Inferior parietal cortex (tissue), 1 donor: ENCODE results near the gene TMX4.

Source experiments
- DNase-seq: peaks from one replicate; pipeline ENCODE4 v3.0.0-alpha.2; 2016; ENCODE audit errors: extremely low spot score

TMX4 gene

DNA sequence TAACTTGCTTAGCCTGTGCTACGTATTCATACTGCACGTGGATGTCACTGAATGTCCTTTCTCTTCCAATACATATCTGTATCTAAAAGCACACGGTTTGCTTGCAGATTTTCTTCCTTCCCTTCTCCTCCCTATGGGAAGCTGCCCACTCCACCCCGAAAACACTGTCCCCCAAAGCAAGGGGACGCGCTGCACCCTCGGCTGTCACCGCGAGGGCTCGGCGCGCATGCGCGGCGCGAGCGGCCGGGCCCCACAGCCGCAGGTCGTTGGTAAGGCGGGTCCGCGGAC lies 659 bp downstream of the TMX4 start:
- peak; percentile 80 for DNase-seq

DNA sequence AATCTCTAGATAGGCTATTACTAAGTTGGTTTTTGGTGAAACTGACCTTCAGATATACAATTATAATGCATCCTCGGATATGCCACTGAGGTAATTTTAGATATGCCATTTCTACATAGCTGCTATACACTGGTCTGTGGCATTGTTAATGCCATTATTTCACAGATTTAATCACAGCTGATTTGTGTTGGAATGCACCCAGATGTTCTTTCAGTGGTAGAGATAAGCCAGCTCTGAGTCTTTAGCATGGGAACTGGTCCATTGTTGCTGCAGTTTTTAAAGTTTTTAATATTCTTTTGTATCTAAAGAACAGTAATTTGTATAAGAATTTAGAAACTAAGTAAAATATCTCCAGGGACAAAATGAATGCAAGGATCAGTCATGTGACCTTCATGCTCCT lies 6.8 kb downstream of the TMX4 start:
- DNase-seq, result no peak

DNA sequence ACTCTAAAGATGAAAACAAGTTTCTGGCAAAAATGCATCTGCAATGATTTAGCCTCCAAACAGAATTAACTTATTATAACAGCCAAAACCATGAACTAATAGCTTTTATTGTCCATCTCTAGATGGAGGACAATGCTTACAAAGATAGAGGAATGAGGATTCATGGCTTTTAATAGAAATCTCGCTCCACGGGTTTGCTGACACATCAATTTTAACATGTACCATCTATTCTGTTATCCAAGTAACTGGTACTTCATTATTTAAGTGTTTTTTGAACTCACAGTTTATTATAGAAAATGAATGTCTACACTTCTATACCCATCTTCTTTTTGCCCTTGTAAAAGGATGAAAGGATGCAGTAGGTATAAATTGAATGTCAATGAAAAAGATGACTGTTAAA lies 10.8 kb downstream of the TMX4 start:
- DNase-seq, result no peak

- DNase-seq, result no peak
These were observed 12.1 kb downstream of the TMX4 start for GRCh38 chr20:8007490-8007889.

DNA sequence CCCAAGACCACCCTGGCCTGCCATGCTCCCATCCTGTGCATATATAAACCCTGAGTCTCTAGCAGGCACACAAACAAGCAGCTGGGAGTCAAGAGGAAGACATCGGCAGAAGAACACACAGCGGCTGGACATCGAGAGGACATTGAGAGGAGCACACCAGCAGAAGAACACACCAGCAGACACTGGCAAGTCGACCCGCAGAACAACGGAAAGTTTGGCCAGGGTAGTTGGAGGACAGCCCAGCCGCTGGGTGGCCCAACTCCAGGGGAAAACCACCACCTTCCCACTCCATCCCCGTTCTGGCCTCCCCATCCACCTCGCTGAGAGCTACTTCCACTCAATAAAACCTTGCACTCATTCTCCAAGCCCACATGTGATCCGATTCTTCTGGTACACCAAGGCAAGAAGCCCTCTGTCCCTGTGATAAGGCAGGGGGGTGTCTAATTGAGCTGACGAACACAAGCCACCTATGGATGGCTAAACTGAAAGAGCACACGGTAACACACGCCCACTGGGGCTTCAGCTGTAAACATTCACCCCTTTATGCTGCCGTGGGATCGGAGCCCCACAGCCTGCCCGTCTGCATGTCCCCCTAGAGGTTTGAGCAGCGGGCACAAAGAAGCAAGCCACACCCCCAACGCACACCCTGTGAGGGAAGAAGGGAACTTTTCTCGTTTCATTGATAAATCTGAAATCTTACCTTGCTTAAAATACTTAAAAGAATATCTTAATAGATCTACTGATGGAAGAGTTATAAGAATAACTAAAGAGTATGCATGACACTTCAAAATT lies 13.8 kb downstream of the TMX4 start:
- DNase-seq, result no peak

DNA sequence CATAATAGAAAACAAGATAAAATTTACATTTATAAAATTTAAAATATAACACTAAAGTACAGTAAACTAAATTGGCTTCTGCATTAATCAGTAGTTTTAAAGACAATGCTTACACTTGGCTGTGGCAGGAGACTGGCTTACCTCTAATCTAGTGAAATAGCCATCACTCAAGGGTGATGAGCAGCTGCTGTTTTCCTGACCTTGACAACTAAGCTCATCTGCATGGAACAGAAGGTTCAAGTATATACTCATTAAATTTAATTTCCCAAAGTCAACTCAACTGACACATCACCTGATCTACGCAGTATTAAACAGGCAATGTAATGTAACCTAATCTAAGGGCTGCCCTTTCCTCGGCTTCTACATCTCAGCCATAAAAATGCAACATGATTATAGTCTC lies 14.5 kb downstream of the TMX4 start:
- no peak for DNase-seq

GRCh38 chr20:8002056-8002455 lies 17.5 kb downstream of the TMX4 start:
- no peak for DNase-seq

GRCh38 chr20:8000796-8001195 lies 18.8 kb downstream of the TMX4 start:
- no peak for DNase-seq

DNA sequence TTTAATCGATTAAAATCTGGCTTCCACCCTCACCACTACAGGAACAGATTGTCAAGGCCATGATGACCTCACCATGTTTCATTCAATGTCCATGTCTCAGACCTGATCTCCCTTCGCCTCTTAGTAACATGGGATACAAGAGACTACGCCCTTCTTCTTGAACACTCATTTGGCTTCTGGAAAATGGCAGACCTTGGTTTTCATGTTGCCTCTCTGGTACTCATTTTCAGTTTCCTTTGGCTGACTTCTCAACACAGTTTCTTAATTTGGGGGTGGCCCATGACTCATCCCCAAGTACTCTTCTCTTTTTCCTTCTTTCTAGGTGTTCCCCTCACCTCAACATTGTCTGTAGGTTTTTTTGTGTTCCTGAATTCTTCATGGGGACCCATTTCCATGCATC lies 22.7 kb downstream of the TMX4 start:
- DNase-seq, result no peak

DNA sequence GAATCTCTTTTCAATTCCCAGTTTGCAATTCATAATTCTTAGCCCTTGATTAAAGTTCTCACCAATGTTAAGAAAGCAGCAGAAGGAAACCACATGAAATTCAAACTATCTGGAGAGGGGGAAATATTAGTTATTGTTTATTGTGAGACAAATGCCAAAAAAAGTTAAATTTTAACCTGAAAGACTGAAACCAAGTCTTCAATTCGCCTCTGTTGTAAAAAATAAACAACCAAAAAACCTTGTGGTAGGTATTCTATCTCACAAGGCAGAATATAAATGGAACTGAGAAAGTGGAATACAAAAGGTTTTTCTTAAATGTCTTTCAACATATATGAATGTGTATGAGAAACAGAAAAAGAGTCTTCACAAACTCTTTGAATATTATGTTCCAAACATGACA lies 24.8 kb downstream of the TMX4 start:
- no peak for DNase-seq

- no peak for DNase-seq
These were observed 25.9 kb downstream of the TMX4 start for GRCh38 chr20:7993703-7994102.

- no peak for DNase-seq
These were observed 26.3 kb downstream of the TMX4 start for GRCh38 chr20:7993238-7993637.

DNA sequence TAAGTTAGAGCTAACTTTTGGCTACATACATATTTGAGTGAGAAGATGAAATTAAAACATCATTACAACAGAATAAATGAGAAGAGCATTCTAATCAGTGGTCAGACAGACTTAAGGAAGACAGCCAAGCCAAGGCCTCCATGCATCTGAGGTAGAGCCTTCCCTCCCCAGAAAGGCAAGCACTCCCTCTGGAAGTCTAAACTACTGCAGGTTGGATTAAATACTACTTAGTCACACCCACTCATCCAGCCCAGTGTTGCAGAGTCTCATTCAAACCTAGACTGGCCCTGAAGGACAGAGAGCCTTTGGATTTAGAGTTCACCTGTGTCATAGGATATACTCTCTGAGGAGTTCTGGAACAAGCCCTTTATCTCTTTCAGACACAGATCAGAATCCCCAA lies 29.2 kb downstream of the TMX4 start:
- DNase-seq, result no peak

DNA sequence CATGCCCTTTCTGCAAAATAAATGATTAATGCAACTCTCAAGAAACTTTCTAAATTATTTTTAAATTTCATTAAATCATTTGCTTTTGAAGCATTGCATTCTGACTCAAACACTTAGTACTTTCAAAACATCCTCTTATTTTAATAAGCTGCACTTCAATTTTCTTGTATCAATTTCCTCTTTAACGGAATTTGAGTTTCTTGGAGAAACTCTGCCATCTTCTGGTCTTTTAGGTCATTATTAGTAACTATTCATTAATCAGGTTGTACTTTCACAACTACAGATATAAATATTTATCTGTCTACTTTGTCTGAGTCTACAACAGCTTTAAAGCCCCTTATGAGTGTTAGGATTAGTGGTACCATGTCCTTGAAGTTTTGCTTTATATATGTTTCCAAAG lies 30.2 kb downstream of the TMX4 start:
- DNase-seq, result no peak

DNA sequence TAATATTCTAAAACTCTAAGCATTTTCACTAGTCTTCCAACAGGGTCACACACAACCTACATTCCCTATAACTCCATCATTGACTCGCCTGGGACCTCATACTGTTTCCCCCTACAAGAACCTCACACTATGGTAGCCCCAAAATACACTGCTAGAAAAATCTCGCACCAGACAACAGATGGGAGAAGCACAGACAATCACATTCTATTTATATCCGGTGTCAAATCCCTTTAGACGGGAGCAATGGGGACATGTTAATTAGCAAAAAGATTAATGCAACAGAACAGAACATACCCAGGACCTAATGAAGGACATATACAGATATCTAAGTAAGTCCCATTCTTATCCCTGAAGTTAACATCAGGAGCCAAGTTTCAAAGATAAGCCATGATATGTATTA lies 33.6 kb downstream of the TMX4 start:
- no peak for DNase-seq

DNA sequence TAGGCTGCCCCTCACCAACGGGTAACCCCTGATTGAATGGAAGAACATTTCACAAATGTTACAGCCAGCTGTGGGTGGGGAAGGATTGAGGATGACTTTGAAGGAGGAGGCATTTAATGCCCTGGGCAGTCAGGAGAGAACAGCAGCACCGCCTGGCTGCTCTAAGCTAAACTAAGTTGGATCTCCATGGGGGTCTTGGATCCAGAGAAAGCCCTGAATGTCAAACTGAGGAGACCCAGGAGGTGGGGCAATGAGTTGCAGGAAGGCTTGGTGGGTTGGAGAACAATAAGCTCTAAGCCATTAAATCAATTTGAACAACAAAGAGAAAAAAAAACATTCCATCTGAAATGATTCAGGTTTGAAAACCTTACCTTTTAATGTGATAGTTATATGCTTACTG lies 35.4 kb downstream of the TMX4 start:
- no peak for DNase-seq

DNA sequence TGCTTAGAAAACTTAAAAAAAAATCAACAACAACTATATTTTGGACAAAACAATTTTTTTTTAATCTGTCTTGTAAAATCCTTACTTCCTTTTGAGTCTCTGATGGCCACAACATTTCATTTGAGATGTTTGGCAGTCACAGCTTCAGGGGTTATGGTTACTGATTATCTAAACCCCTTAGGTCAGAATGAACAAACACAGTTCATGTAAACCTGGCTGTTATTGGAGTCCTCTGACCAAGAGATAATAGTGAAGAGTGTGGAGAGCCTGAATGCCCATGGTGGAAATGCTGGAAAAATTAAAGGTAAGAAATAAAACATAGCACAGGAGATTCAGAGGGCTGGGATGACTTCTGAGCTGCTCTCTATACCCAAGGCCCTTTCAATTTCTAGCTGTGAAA lies 38.2 kb downstream of the TMX4 start:
- DNase-seq, result no peak

DNA sequence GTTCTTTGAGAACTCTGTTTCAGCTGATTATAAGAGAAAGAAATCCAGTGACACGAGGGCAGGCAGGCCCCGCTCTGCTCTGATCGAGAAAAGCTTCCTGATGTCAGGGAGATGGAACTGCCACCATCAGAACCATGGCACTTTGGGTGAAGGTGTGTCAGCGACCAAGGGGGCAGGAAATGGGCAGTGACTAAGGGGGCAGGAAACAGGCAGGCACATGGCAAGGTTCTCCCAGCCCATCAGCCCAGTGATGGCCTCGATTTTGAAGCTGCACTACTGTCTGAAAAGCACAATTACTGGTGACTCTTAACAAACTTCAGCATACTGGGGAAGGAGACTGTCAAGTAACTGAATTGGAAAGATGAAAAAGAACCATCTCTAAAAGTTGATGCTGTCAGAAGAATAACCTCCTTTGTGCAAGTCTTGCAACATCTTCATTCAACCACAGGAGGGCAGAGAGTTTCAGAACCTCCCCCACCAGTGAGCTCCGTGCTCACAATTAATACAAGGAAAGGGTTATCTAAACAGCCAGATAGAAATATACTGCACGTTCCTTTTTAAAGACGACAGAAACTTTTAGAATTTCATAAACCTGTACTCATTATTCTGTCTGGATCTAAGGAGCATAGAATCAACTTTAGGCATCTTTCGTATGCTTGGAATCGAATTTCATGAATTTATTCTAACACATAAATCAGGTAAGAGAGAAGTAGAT lies 39.1 kb downstream of the TMX4 start:
- peak; percentile 48 for DNase-seq

- no peak for DNase-seq
These were observed 41.9 kb downstream of the TMX4 start for GRCh38 chr20:7977709-7978108.

DNA sequence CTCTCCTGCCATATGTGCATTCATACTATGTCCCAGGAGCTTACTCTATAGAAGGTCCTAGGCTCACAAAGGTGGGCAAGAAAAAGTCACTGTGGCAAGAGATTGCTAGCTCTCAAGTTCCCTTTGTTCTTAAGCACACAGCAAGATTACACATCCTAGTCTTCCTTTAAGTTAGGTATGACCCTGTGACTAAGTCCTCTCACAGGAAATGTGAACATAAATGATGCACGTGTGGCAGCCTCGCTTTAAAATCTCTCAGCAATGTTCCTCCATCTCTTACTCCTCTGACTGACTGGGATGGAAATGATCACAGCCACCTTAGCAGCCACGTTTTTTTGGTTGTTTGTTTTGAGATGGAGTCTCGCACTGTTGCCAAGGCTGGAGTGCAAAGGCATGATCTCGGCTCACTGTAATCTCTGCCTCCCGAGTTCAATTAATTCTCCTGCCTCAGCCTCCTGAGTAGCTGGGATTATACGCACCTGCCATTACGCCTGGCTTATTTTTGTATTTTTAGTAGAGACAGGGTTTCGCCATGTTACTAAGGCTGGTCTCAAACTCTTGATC lies 43.6 kb downstream of the TMX4 start:
- no peak for DNase-seq

DNA sequence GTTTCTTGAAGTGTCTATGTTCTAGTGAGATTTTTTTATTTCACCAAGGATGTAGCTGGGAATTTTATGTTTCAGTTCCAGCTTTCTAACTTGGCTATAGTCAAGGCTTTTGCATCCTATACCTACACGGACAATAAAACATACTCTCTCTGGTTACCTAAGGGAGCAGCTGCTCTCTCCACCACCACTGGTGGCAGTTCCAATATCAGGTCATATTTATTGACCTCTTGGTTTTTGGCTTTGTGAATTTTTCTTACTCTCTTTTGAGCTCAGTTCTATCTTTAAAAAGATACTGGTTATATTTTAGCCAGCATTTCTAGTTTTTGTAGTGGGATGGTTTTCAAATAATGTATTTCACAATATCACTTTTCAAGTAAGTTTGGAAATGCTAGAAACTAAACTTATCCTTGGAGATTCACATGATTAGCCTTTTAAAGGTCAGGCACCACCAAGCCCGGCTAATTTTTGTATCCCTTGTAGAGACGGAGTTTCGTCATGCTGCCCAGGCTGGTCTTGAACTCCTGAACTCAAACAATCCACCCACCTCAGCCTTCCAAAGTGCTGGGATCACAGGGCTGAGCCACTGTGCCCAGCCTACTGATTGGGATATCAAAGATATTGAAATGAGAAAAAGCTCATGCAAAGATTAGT lies 44.7 kb downstream of the TMX4 start:
- DNase-seq, result no peak

DNA sequence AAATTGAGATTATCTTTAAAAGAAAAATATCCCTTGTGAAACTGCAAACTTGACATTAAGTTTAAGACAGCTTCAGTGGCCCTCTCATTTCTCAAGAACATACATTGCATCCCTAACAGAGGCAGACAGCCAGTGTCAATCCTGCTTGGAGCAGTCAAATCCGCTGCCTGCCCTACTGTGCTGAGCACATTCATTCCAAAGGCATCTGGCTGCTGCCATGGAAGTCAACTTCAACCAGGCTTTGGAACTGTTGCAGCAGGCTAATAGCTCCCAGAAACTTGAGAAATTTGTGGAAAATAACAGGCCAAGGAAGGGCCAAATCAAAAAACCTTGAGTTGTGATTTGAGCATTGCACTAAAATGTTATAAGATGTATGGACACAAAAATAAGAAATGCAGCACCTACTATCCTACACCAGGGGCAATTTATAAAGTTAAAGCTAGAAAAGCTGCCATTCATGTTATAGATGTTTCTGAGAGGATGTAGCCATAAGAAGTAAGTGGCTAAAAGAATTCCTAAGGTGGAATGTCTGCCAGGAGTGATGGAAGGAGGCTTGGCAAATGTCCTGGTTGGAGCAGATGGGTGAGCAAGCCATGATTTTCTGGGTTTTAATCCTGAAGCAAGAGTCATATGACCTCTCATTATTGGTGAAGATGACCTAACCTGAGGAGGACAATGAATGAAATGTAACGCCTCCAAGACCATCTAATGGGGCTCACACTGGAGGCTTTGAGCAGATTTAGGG lies 47.9 kb downstream of the TMX4 start:
- DNase-seq, result no peak
